Mucosa of descending colon (tissue), 3 donors: ENCODE measurements around the gene TNS1. TPM values are rescaled to one million over a fixed set of nuclear protein-coding genes. Genes with fewer than 3 reads are reported as not detected.

ENCODE experiments used
- ATAC-seq: fragments of 200-7000 bp; cut with Tn5 transposase; one replicate; pipeline ENCODE4 v1.9.1; 2020; ENCODE audit warnings: mild to moderate bottlenecking, moderate library complexity
- DNase-seq, 3 donors: peaks; one replicate each; pipeline ENCODE4 v3.0.0-alpha.2; 2020
- H3K36me3 ChIP-seq: fragments of 200-600 bp; one replicate; pipeline ENCODE4 v1.8.0; 2021; ENCODE audit warnings: low read depth, mild to moderate bottlenecking
- H3K4me1 ChIP-seq: fragments of 200-600 bp; one replicate; pipeline ENCODE4 v1.8.0; 2021; ENCODE audit warnings: low read depth, mild to moderate bottlenecking
- H3K4me3 ChIP-seq: fragments of 200-600 bp; one replicate; pipeline ENCODE4 v1.8.0; 2021; ENCODE audit warnings: mild to moderate bottlenecking
- H3K9me3 ChIP-seq: fragments of 200-600 bp; one replicate; pipeline ENCODE4 v1.8.0; 2021; ENCODE audit warnings: mild to moderate bottlenecking
- CTCF ChIP-seq: fragments of 200-600 bp; IDR thresholded peaks from one replicate; pipeline ENCODE4 v1.8.0; 2022; ENCODE audit warnings: antibody characterized with exemption, mild to moderate bottlenecking
- intact Hi-C, 2 donors: fragments of 100-400 bp; cut with DNase I in 1 of 2; cut with micrococcal nuclease in 1 of 2; formaldehyde crosslinking; loops; one replicate each; pipeline versions ENCODE4 v1.11.0 to v1.11.1; 2022; cut with DNase I, micrococcal nuclease
- total RNA-seq, 3 donors: library from RNA; stranded (reverse); fragmentation: NEBNext Ultra II Directional in 2 of 3; extraction: Animal tissue kit (Norgen Biotek cat#: 25700) in 2 of 3; gene quantifications; one replicate each; pipeline versions ENCODE4 v1.2.1 to v1.2.4, GENCODE V29; 2021 to 2023
- donor health status: DM: no; HTN: no; CAD: no; lungs with moderate emphysema.
- donor health status: DM: no; HTN: no; CAD: no.
- donor health status: DM: no; HTN: yes; CAD: no.

TNS1 gene
- total RNA-seq, 3 donors from 2014 or later, result 43.8 to 1,458 (median 121) TPM

GRCh38 chr2:217959723-217960122, 43.1 kb downstream of the TNS1 start:
- no peaks in the 10 kb centered on the region for H3K4me1 ChIP-seq
- no peak overlapping the region for H3K4me3 ChIP-seq
- DNase-seq (no peak), ATAC-seq (no peak)
- intact Hi-C loops, result no loop called here
- H3K9me3 ChIP-seq, result no peaks in the 10 kb centered on the region
- TF ChIP-seq CTCF, result no peak
- H3K36me3 ChIP-seq, result no peaks in the 10 kb centered on the region

- Histone ChIP-seq H3K4me1 (no peaks in the 10 kb centered on the region), H3K4me3 (no peak overlapping the region), H3K9me3 (no peaks in the 10 kb centered on the region), H3K36me3 (no peaks in the 10 kb centered on the region)
- no peak for DNase-seq
- no peak for TF ChIP-seq CTCF
- ATAC-seq, result no peak
- intact Hi-C loops, result no loop called here
Observed at GRCh38 chr2:217958884-217959225, 43.9 kb downstream of the TNS1 start.

- H3K4me3 ChIP-seq, result no peak overlapping the region
- H3K4me1 ChIP-seq, result no peaks in the 10 kb centered on the region
- intact Hi-C loops, result no loop called here
- no peaks in the 10 kb centered on the region for H3K36me3 ChIP-seq
- DNase-seq (no peak), ATAC-seq (no peak)
- no peaks in the 10 kb centered on the region for H3K9me3 ChIP-seq
- no peak for TF ChIP-seq CTCF
Observed at GRCh38 chr2:217958206-217958883, 44.5 kb downstream of the TNS1 start.

- Histone ChIP-seq H3K9me3 (no peaks in the 10 kb centered on the region), H3K4me1 (no peaks in the 10 kb centered on the region)
- no peak for TF ChIP-seq CTCF
Observed at GRCh38 chr2:217956586-217957457, 46.0 kb downstream of the TNS1 start.

GRCh38 chr2:217955881-217956493, 46.8 kb downstream of the TNS1 start:
- ATAC-seq, result no peak
- intact Hi-C loops, result no loop called here
- no peak for DNase-seq
- H3K9me3 ChIP-seq, result no peaks in the 10 kb centered on the region
- no peaks in the 10 kb centered on the region for H3K36me3 ChIP-seq
- H3K4me3 ChIP-seq, result no peak overlapping the region
- no peak for TF ChIP-seq CTCF
- H3K4me1 ChIP-seq, result no peaks in the 10 kb centered on the region

More at GRCh38 chr2:217956586-217957457, 46.0 kb downstream of the TNS1 start:
- H3K36me3 ChIP-seq, result no peaks in the 10 kb centered on the region
- DNase-seq (peak in 1 of 3 donors; percentile 46), ATAC-seq (peak; percentile 16)
- intact Hi-C loops, result no loop called here
- no peak overlapping the region for H3K4me3 ChIP-seq
